Activated CD4-positive, alpha-beta T cell treated with anti-CD3 and anti-CD28 coated beads, Interleukin-2, amount 10 ng/mL, durations not matched to agents 24 days and 14 days (primary cell): ENCODE results near the gene NOP14. TPM values are rescaled to one million over a fixed set of nuclear protein-coding genes. Genes with fewer than 3 reads are reported as not detected.
"Not testable (repeated sequence)": the region's sequence is repeated elsewhere in the genome, so short reads cannot be mapped to it uniquely, and the experiment has no call there.

Experiments used
- DNase-seq: peaks from one replicate; pipeline ENCODE4 v3.0.0; 2022
- H3K27ac Mint-ChIP-seq: one replicate; pipeline ENCODE4 v1.8.0; 2022; ENCODE audit warnings: mild to moderate bottlenecking, mixed read lengths
- H3K27me3 Mint-ChIP-seq: one replicate; pipeline ENCODE4 v1.8.0; 2022; ENCODE audit warnings: mixed read lengths
- H3K36me3 Mint-ChIP-seq: one replicate; pipeline ENCODE4 v1.8.0; 2022; ENCODE audit warnings: low read depth, mild to moderate bottlenecking, mixed read lengths
- H3K4me1 Mint-ChIP-seq: one replicate; pipeline ENCODE4 v1.8.0; 2021; ENCODE audit warnings: mixed read lengths
- H3K4me3 Mint-ChIP-seq: one replicate; pipeline ENCODE4 v1.8.0; 2022; ENCODE audit warnings: mild to moderate bottlenecking, moderate library complexity, mixed read lengths
- H3K9me3 Mint-ChIP-seq: one replicate; pipeline ENCODE4 v1.8.0; 2021; ENCODE audit warnings: mixed read lengths
- intact Hi-C: fragments of 100-400 bp; cut with micrococcal nuclease; formaldehyde crosslinking; loops from one replicate; pipeline ENCODE4 v1.15.1; 2023
- total RNA-seq: library from RNA; stranded (reverse); gene quantifications from 2 replicates; pipeline ENCODE4 v1.2.3, GENCODE V29; 2022

The NOP14 gene
- total RNA-seq, 1 donor from 2014 or later, result 141 TPM

- no peak for DNase-seq
- peak overlapping the region; percentile 38 for H3K27ac Mint-ChIP-seq
- no peak overlapping the region for H3K4me3 Mint-ChIP-seq
- peaks cover 45% of the 10 kb centered on the region for H3K36me3 Mint-ChIP-seq
- intact Hi-C loops, result no loop called here
- peaks cover 14% of the 10 kb centered on the region for H3K4me1 Mint-ChIP-seq
- H3K27me3 Mint-ChIP-seq, result no peaks in the 10 kb centered on the region
- no peaks in the 10 kb centered on the region for H3K9me3 Mint-ChIP-seq
These were observed 35.5 kb downstream of the NOP14 start for GRCh38 chr4:2927696-2928075.

DNA sequence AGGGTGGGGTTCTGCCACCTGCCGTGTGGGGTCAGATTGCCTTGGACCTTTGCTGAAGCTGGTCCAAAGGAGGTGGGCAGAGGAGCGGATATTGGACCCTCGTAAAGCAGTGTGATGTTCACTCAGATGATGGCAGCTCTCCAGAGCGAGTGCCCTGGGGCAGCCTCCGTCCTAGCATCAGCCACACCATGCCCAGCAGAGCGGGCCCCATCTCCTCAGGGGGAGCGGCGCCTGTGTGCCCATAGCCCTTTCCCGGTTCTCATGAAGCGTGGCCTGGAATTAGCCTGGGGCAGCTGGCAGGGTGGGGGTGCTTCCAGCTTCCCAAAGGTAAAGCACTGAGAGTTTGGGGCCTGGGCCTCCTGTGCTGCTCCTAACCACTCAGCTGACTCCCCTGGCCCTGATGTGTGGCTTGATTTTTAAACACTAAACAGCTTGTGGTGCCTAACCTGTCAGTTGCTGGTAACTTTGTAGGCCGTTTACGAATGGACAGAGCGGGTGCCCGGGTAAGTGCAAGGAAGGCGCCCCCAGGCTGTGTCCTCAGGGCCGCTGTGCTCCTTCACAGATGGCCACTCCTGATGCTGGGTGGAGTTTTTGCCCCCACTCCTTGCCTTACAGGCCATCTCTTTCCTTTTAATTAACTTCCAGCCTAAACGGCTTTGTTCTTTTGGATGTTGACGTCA, 36.0 kb downstream of the NOP14 start:
- no peaks in the 10 kb centered on the region for H3K27me3 Mint-ChIP-seq
- peaks cover 46% of the 10 kb centered on the region for H3K36me3 Mint-ChIP-seq
- no peaks in the 10 kb centered on the region for H3K9me3 Mint-ChIP-seq
- intact Hi-C loops, result no loop called here
- peaks cover 16% of the 10 kb centered on the region for H3K4me1 Mint-ChIP-seq
- H3K4me3 Mint-ChIP-seq, result no peak overlapping the region
- DNase-seq, result no peak
- no peak overlapping the region for H3K27ac Mint-ChIP-seq

DNA sequence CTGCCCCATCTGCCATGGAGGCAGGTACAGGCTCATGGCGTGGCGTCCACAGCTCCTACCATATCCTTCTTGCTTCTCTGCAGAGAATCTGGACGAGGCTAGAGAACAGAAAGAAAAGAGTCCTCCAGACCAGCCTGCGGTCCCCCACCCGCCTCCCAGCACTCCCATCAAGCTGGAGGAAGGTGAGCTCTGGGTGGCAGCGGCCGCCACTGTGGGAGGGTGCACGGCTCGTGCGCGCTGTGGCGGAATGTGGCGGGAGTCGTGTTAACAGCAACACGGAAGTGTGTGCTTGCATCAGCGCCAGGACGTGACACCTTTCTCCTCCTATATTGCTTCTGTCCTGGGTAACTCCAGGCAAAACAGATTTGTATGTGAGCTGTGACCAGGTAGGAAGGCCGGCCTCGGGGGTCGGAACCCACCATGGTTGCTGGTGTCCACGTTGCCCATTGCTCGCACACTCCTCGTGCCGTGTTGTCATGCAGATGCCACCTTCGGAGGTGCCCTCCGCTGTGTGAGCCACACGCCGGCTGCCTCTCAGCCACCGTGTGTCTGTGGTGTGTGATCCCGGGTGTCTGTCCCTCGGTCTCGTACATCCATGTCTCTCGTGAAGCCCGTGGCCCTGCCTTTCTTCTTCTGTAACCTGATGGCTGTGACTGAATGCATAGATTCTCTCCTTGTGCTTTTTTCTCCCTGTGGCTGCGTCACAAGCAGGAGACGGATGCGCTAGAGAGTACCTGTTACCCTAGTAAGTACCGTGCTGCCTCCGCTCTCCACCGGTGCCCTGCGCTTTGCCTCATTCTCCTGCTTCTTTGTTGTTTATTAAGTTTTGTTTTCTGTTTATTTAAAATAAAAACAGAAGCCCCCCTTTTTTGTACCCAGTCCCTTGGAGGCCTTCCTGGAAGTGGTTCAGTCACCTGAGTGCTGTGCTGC, 37.0 kb downstream of the NOP14 start:
- Mint-ChIP-seq H3K9me3 (no peaks in the 10 kb centered on the region), H3K36me3 (peaks cover 49% of the 10 kb centered on the region), H3K27me3 (no peaks in the 10 kb centered on the region), H3K4me3 (no peak overlapping the region), H3K27ac (no peak overlapping the region), H3K4me1 (peaks cover 20% of the 10 kb centered on the region)
- DNase-seq, result no peak
- intact Hi-C loops, result no loop called here

GRCh38 chr4:2925496-2925895, 37.7 kb downstream of the NOP14 start:
- Mint-ChIP-seq H3K27ac (no peak overlapping the region), H3K4me3 (no peak overlapping the region), H3K27me3 (no peaks in the 10 kb centered on the region), H3K4me1 (peaks cover 24% of the 10 kb centered on the region), H3K36me3 (peaks cover 52% of the 10 kb centered on the region), H3K9me3 (no peaks in the 10 kb centered on the region)
- intact Hi-C loops, result no loop called here
- no peak for DNase-seq

DNA sequence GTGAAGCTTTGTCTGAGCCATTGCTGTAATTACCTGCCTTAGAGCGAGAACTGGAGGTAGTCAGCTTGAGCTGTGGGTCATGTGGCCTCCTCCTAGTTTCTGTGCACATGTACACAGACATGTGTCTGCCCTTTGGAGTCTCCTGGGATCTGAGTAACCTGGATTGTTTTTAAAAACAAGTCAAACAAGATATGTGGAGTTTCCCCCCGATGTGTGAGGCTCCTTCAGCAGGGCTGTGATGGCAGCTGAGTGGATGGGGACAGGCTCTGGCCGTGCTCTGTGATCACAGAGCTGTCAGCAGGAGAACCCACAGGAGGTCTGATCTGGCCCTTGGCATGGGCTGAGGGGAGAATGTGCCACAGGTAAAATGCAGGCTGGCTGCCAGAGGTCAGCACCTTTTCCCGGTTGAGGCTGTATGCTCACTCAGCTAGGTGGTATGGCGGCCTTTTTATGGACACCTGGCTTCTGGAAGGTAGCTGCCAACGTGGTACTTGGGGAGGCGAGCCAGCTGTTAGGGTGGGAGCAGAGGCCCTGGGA, 38.4 kb downstream of the NOP14 start:
- Mint-ChIP-seq H3K9me3 (no peaks in the 10 kb centered on the region), H3K4me1 (peaks cover 30% of the 10 kb centered on the region), H3K36me3 (peaks cover 55% of the 10 kb centered on the region), H3K4me3 (no peak overlapping the region), H3K27ac (peak overlapping the region; percentile 20), H3K27me3 (no peaks in the 10 kb centered on the region)
- DNase-seq, result no peak
- intact Hi-C loops, result no loop called here

DNA sequence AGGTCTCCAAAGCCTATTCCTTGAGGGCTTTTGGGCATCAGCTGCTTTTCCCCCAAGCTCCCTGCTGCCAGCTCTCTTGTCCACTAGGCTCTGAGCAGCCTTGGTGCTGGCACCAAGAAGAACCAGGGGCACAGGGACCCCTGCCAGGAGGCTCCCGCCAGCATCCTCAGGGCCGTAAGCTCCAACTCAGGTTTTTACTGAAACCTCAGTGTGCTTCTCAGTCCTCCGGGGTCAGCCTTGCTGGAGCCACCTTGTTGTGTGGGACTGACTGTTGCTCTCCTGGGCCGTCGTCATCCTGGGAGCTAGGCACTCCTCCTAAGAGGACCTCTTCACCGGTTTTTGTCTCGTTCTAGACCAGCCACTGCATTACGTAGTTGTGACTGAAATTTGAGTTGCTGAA, 38.9 kb downstream of the NOP14 start:
- Mint-ChIP-seq H3K27ac (peak overlapping the region; percentile 20), H3K9me3 (no peaks in the 10 kb centered on the region), H3K4me1 (peaks cover 31% of the 10 kb centered on the region), H3K4me3 (no peak overlapping the region), H3K27me3 (no peaks in the 10 kb centered on the region), H3K36me3 (peaks cover 60% of the 10 kb centered on the region)
- intact Hi-C loops, result no loop called here
- DNase-seq, result no peak

DNA sequence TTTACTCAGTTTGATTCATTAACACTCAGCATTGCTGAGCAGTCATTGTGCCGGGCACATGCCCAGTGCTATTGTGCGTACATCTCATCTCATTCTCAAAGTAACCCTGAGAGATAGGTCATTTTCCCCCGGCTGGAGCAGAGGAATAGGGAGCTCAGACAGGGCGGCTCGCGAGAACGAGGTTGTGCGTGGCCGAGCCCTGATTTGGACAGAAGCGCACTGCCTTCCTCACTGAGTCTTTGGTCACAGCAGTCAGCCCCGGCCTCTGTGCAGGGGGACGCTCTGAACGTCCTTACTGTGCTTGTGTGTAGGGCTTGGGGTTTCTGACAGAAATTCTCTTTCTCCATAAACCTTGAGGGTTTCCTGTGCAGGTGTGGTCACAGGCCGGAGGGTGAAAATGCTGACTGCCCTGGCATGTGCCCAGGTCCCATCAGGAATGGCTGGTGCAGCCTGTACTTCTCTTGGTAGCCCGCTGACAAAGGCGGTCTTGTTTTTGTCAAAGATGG, 39.5 kb downstream of the NOP14 start:
- Mint-ChIP-seq H3K27me3 (no peaks in the 10 kb centered on the region), H3K27ac (peak overlapping the region; percentile 86), H3K36me3 (peaks cover 60% of the 10 kb centered on the region), H3K4me3 (peak overlapping the region; percentile 40), H3K4me1 (peaks cover 31% of the 10 kb centered on the region), H3K9me3 (no peaks in the 10 kb centered on the region)
- DNase-seq, result no peak
- intact Hi-C loops, result no loop called here

- Mint-ChIP-seq H3K36me3 (peaks cover 66% of the 10 kb centered on the region), H3K27ac (peak overlapping the region; percentile 86), H3K4me3 (peak overlapping the region; percentile 40), H3K27me3 (no peaks in the 10 kb centered on the region), H3K9me3 (no peaks in the 10 kb centered on the region), H3K4me1 (peaks cover 34% of the 10 kb centered on the region)
- intact Hi-C loops, result no loop called here
- DNase-seq, result peak; percentile 63
These were observed 40.1 kb downstream of the NOP14 start for GRCh38 chr4:2923141-2923551.

DNA sequence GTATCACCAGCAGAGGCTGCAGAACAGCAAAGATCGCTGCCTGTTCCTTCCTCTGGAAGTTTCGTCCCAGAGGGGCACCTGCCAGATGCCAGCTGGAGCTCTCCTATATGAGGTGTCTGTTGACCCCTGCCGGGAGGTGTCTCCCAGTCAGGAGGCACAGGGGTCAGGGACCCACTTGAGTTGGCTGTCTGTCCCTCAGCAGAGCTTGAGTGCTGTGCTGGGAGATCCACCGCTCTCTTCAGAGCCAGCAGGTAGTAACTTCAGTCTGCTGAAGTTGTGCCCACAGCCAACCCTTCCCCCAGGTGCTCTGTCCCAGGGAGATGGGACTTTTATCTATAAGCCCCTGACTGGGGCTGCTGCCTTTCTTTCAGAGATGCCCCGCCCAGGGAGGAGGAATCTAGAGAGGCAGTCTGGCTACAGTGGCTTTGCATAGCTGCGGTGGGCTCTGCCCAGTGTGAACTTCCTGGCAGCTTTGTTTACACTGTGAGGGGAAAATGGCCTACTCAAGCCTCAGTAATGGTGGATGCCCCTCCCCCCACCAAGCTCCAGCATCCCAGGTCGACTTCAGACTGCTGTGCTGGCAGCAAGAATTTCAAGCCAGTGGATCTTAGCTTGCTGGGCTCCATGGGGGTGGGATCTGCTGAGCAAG, 40.6 kb downstream of the NOP14 start:
- H3K27ac Mint-ChIP-seq, result peak overlapping the region; percentile 83
- H3K36me3 Mint-ChIP-seq, result peaks cover 66% of the 10 kb centered on the region
- peaks cover 39% of the 10 kb centered on the region for H3K4me1 Mint-ChIP-seq
- DNase-seq, result peak; percentile 78
- intact Hi-C loops, H3K9me3 Mint-ChIP-seq, H3K27me3 Mint-ChIP-seq: not testable (repeated sequence)
- H3K4me3 Mint-ChIP-seq, result peak overlapping the region; percentile 39

- H3K27me3 Mint-ChIP-seq, H3K27ac Mint-ChIP-seq, intact Hi-C loops, H3K9me3 Mint-ChIP-seq, H3K4me3 Mint-ChIP-seq, DNase-seq: not testable (repeated sequence)
- Mint-ChIP-seq H3K36me3 (peaks cover 80% of the 10 kb centered on the region), H3K4me1 (peaks cover 48% of the 10 kb centered on the region)
These were observed 44.5 kb downstream of the NOP14 start for GRCh38 chr4:2918714-2919113.

DNA sequence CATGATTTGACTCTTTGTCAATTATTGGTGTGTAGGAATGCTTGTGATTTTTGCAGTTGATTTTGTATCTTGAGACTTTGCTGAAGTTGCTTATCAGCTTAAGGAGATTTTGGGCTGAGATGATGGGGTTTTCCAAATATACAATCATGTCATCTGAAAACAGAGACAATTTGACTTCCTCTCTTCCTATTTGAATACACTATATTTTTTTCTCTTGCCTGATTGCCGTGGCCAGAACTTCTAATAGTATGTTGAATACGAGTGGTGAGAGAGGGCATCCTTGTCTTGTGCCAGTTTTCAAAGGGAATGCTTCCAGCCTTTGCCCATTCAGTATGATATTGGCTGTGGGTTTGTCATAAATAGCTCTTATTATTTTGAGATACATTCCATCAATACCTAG, 44.9 kb downstream of the NOP14 start:
- H3K4me3 Mint-ChIP-seq, DNase-seq, H3K9me3 Mint-ChIP-seq, H3K27ac Mint-ChIP-seq, H3K27me3 Mint-ChIP-seq, intact Hi-C loops: not testable (repeated sequence)
- Mint-ChIP-seq H3K4me1 (peaks cover 44% of the 10 kb centered on the region), H3K36me3 (peaks cover 76% of the 10 kb centered on the region)

- H3K4me1 Mint-ChIP-seq, result peaks cover 33% of the 10 kb centered on the region
These were observed 46.5 kb downstream of the NOP14 start for GRCh38 chr4:2916696-2917095.

GRCh38 chr4:2915789-2916188, 47.4 kb downstream of the NOP14 start:
- Mint-ChIP-seq H3K4me1 (peaks cover 27% of the 10 kb centered on the region), H3K27ac (no peak overlapping the region), H3K27me3 (no peaks in the 10 kb centered on the region), H3K4me3 (no peak overlapping the region), H3K36me3 (peaks cover 63% of the 10 kb centered on the region), H3K9me3 (no peaks in the 10 kb centered on the region)
- intact Hi-C loops, result no loop called here
- no peak for DNase-seq

More at GRCh38 chr4:2916696-2917095, 46.5 kb downstream of the NOP14 start:
- DNase-seq, H3K27me3 Mint-ChIP-seq, H3K9me3 Mint-ChIP-seq, H3K27ac Mint-ChIP-seq, intact Hi-C loops, H3K4me3 Mint-ChIP-seq: not testable (repeated sequence)
- peaks cover 67% of the 10 kb centered on the region for H3K36me3 Mint-ChIP-seq
